Suppressor macrophage treated with lipopolysaccharide for 1 hour (primary cell): ENCODE measurements around the gene RPRD2.
A peak's percentile ranks its signal among the peaks of the same experiment; 100 is the strongest.

ENCODE experiments used
- DNase-seq, 3 donors: peaks; one replicate each; pipeline ENCODE4 v3.0.0-alpha.2; 2020 to 2022

The RPRD2 gene

DNA sequence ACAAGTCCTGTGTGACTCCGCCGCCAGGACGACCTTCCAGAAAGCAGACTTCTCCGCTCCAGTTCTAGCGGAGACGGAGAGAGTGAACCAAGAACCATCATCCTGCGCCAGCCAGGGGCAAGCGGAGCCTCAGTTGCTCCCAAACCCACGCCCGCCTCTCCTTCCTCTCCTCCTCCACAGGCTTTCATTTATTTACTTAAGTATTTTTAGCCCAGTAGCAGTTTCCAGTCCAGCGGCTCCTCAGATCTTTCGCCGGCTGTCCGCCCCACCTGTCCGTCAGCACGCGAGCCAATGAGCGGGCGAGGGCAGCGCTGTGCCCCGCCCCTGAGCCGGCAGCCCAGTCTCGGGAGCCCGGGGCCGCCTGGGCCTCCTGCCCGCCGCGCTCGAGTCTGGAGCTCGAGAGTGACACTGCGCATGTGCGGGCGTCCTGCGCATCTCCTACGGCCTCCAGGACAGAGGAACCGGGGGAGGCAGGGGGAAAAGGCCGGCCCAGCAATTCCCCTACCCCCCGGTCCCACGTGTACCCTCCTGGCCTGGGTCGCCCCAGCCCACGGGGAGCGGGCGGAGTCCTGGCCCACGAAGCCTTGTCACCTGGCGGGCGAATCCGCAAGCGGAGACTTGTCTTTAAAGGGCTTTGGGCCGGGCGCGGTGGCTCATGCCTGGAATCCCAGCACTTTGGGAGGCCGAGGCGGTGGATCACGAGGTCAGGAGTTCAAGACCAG lies 151.5 kb downstream of the RPRD2 start, which contains the start of gene FALEC:
Gene FALEC (plus strand): TSS at position 425 of the 722 bp plus-strand sequence.
- peak; percentile 97 to 99 (median 99) for DNase-seq

DNA sequence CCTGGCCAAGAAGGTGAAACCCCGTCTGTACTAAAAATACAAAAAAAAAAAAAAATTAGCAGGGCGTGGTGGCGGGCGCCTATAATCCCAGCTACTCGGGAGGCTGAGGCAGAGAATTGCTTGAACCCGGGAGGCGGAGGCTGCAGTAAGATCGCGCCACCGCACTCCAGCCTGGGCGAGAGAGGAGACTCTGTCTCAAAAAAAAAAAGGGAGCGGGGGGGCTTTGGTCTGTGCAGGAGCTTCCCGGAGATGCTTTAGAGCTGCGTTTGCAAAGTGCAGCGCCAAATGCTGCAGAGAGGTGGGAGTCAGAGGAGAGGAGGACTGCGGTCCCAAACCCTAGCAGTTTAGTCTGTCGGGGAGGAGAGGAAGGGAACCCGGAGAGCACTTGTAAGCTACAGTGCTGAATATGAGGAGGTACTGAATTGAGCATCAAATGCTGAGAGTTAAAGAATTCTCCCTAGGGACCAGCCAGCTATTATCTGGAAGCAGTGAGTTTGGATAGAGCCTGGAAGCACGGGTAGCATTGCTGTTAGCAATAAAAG lies 152.2 kb downstream of the RPRD2 start:
- no peak for DNase-seq

DNA sequence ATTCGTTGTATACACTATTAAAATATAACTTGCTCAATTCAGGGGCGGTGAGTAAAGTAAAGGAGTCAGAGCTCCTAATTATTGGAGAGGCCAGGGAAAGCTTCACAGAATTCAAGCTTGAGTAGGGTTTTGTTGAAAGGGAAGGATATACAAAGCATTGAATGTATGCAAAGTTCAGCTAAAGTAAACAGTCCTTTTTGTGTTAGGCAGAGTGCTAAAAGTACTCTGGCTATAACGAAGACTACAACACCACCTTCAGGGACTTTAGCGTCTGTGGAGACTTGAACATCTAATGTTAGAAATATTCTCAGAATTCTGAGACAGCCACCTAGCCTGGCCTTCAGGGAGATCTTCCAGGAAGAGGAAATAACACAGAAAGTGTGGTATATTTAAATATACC lies 152.7 kb downstream of the RPRD2 start:
- no peak for DNase-seq

DNA sequence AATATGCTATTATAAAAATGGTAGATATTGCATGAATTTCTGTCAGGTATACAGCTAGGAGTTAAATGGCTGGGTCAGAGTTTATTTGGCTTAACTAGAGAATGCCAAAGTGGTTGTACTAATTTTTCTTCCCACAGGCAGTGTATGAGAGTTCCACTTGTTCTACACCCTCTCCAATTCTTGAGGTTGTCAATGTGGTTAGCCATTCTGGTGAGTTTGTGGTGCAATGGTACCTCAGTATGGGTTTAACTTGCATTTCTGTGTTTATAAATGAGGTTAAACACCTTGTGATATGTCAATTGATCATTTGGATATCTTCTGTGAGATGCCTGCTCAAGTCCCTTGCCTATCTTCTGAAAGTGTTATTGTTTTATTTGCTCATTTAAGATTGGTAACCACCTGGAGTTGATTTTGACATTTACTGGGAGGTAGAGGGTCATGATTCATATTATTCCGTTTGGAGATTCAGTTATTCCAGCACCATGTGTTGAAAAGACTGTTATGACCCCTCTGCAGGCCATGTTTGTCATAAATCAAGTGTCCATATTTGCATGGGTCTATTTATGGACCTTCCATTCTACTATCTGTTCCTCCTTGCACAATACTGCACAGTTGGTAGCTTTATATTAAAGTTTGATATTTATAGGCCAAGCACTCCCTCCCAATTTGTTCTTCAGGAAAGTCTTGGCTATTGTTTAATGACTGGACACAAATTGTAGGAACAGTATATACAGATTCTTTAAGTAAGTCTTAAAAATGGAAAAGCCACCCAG lies 157.4 kb downstream of the RPRD2 start:
- DNase-seq, result no peak

DNA sequence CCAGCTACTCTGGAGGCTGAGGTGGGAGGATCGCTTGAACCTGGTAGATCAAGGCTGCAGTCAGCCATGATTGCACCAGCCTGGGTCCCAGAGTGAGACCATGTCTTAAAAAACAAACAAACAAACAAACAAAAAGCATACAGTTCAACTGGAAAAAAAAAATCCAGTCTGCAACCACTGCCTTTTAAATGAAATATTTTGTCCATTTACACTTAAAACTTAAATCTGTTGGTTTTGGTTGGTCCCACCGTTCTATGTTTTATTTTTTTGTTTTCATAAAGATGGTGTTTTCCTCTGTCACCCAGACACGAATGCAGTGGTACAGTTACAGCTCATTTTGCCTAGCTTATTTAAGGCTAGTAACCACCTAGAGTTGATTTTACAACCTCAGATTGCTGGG lies 161.4 kb downstream of the RPRD2 start:
- DNase-seq, result no peak
